ENCODE measurements around the gene PLXNB2.

PLXNB2 gene, protein sequence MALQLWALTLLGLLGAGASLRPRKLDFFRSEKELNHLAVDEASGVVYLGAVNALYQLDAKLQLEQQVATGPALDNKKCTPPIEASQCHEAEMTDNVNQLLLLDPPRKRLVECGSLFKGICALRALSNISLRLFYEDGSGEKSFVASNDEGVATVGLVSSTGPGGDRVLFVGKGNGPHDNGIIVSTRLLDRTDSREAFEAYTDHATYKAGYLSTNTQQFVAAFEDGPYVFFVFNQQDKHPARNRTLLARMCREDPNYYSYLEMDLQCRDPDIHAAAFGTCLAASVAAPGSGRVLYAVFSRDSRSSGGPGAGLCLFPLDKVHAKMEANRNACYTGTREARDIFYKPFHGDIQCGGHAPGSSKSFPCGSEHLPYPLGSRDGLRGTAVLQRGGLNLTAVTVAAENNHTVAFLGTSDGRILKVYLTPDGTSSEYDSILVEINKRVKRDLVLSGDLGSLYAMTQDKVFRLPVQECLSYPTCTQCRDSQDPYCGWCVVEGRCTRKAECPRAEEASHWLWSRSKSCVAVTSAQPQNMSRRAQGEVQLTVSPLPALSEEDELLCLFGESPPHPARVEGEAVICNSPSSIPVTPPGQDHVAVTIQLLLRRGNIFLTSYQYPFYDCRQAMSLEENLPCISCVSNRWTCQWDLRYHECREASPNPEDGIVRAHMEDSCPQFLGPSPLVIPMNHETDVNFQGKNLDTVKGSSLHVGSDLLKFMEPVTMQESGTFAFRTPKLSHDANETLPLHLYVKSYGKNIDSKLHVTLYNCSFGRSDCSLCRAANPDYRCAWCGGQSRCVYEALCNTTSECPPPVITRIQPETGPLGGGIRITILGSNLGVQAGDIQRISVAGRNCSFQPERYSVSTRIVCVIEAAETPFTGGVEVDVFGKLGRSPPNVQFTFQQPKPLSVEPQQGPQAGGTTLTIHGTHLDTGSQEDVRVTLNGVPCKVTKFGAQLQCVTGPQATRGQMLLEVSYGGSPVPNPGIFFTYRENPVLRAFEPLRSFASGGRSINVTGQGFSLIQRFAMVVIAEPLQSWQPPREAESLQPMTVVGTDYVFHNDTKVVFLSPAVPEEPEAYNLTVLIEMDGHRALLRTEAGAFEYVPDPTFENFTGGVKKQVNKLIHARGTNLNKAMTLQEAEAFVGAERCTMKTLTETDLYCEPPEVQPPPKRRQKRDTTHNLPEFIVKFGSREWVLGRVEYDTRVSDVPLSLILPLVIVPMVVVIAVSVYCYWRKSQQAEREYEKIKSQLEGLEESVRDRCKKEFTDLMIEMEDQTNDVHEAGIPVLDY (N-terminal part only)

DNA sequence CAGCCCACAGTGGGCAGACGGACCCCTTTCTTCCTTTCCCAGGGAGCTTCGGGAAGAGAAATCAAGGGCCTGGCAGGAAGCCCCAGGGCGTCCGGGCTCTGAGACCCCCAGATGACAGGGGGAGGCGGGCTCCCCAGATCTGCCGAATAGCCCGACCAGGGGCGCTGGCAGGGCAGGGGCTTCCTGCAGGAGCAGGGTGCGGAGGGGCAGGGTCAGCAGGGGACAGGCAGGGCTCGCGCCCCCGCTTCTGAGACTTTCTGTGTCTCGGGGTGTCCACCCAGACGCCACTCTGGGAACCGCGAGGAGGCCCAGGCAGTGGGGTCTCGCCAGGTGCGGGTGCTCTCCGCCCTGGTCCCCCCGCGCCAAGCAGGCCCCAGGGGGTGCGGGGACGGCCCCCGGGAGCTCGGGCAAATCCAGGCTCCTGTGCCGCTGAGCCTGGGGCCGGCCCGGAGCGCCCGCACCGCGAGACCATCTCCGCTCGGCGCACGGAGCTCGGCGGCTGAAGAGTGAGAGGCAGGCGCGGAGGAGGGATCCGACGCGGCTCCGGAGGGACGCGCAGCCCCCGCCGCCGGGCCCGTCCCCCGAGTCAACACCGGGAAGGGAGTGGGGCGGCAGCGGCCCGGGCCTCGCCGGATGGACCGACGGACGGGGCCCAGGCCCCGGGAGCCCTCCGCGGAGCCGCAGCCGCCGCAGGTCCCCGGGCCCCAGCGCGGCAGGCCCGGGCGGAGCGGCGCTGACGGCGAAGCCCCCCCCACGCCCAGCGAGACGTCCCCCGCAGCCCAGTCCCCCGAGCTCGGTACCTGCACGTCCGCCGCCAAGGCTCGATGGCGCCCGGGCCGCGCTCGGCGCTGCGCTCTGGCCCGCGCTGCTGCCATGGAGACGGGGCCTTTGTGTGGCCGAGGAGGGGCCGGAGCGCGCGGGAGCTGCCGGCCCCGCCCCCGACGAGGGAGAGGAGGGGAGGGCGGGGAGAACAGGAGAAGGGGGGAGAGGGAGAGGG, at the start of gene PLXNB2:
Gene PLXNB2 (minus strand): TSS at position 894 of the 997 bp plus-strand sequence. CDS start 17,062 bp downstream, outside the sequence.
- no peaks in the 10 kb centered on the region for H3K36me3 Mint-ChIP-seq (ENCODE audit: low read depth)
- peaks cover 14% of the 10 kb centered on the region for H3K27me3 Mint-ChIP-seq (ENCODE audit: low read depth)
- no peak within 1 kb of the TSS for H3K27ac Mint-ChIP-seq
- peak; percentile 23 for DNase-seq (ENCODE audit: low spot score)
- H3K4me1 Mint-ChIP-seq (ENCODE audit: low read depth), result peaks cover 9% of the 10 kb centered on the region
- H3K9me3 Mint-ChIP-seq, result no peaks in the 10 kb centered on the region
- H3K4me3 Mint-ChIP-seq, result no peak within 1 kb of the TSS

DNA sequence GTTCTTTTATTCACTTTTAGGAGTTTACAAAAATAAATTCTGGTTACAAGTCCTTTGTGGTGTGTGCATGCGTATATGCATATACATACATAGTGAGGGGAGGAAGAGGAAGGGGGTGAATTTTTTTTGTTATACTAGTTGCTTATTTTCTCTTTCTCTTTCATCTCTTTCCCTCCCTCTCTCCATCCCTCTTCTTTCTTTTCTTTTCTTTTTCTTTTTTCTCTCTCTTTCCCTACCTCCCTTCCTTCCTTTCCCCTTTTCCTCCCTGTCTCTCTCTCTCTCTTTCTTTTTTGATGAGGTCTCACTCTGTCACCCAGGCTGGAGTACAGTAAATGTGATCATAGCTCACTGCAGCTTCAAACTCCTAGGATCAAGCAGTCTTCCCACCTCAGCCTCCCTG, 49.8 kb upstream of the PLXNB2 start:
- no peak overlapping the region for H3K27ac Mint-ChIP-seq
- H3K4me1 Mint-ChIP-seq (ENCODE audit: low read depth), result peaks cover 20% of the 10 kb centered on the region
- DNase-seq (ENCODE audit: low spot score), result no peak
- H3K4me3 Mint-ChIP-seq, result no peak overlapping the region
- H3K36me3 Mint-ChIP-seq (ENCODE audit: low read depth), result peaks cover 22% of the 10 kb centered on the region
- no peaks in the 10 kb centered on the region for H3K9me3 Mint-ChIP-seq
- no peaks in the 10 kb centered on the region for H3K27me3 Mint-ChIP-seq (ENCODE audit: low read depth)

DNA sequence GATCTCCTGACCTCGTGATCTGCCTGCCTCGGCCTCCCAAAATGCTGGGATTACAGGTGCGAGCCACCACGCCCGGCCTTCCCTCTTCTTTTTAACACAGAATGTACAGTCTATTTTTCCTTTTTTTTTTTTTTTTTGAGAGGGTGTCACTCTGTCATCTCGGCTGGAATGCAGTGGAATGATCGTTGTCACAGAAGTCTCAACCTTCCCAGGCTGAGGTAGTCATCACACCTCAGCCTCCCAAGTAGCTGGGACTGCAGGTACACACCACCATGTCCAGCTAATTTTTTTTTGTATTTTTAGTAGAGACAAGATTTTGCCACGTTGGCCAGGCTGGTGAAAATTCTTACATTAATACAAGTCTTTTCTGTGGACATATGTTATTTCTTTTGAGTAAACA, 48.7 kb upstream of the PLXNB2 start:
- H3K4me3 Mint-ChIP-seq, result no peak overlapping the region
- peaks cover 18% of the 10 kb centered on the region for H3K36me3 Mint-ChIP-seq (ENCODE audit: low read depth)
- no peak for DNase-seq (ENCODE audit: low spot score)
- peaks cover 12% of the 10 kb centered on the region for H3K4me1 Mint-ChIP-seq (ENCODE audit: low read depth)
- no peaks in the 10 kb centered on the region for H3K27me3 Mint-ChIP-seq (ENCODE audit: low read depth)
- no peaks in the 10 kb centered on the region for H3K9me3 Mint-ChIP-seq
- no peak overlapping the region for H3K27ac Mint-ChIP-seq

DNA sequence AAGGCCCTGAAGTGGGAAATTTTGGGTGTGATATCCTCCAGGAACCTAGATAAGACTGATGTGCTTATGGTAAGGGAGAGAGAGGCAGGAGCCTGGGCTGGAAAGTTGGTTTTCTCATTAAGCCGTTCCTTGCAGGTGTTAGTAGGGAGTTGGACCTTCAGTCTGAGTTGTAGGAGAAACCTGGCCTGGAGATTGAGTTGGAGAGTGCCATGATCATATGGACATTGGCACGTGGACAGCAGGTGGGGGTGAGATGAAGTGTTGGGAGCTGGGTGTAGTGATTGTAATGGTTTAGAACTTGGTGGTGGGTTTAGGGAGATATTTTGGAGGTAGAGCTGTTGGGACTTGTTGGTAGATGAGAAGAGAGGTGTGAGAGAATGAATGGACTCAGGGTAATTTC, 40.6 kb upstream of the PLXNB2 start:
- peaks cover 4% of the 10 kb centered on the region for H3K36me3 Mint-ChIP-seq (ENCODE audit: low read depth)
- H3K27me3 Mint-ChIP-seq (ENCODE audit: low read depth), result no peaks in the 10 kb centered on the region
- DNase-seq (ENCODE audit: low spot score), result no peak
- no peak overlapping the region for H3K4me3 Mint-ChIP-seq
- H3K27ac Mint-ChIP-seq, result no peak overlapping the region
- H3K9me3 Mint-ChIP-seq, result no peaks in the 10 kb centered on the region
- no peaks in the 10 kb centered on the region for H3K4me1 Mint-ChIP-seq (ENCODE audit: low read depth)

DNA sequence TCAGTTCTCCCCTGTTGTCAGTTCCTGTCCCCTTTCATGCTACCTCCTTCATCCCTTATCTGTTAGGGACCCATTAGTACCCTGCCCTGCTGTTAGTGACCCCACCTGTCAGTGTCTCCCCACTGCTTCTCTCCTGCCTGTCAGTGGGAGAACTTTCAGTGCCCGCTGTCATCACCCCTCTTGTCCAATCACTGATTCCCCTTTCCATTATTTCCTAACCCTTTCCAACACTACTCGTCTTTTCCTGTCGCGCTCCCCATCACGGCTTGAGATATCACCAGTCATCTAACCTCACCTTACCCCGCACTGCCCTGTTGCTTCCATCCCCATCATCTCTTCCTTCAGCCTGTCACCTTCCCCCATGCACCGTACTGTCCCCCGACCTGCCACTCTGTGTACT, 39.7 kb upstream of the PLXNB2 start:
- Mint-ChIP-seq H3K27ac (no peak overlapping the region), H3K4me1 (ENCODE audit: low read depth) (peaks cover 4% of the 10 kb centered on the region), H3K36me3 (ENCODE audit: low read depth) (peaks cover under 1% of the 10 kb centered on the region), H3K27me3 (ENCODE audit: low read depth) (no peaks in the 10 kb centered on the region), H3K4me3 (no peak overlapping the region), H3K9me3 (no peaks in the 10 kb centered on the region)
- no peak for DNase-seq (ENCODE audit: low spot score)

DNA sequence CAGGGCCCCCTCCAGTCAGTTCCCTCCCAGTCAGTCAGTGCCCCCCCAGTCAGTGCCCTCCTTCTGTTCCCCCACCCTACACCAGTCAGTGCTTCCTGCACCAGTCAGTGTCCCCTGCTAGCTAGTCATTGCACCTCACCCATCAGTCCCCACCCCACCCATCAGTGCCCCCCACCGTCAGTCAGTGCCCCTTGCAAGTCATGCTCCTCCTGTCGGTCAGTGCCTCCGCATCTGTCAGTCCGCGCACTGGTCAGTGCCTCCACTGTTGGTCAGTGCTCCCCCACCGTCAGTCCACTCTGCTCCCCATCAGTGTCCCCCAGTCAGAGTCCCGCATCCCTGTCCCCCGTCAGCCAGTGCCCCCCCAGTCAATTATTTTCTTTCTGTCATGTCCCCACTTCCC, 39.0 kb upstream of the PLXNB2 start:
- Mint-ChIP-seq H3K27ac (no peak overlapping the region), H3K4me3 (no peak overlapping the region), H3K36me3 (ENCODE audit: low read depth) (no peaks in the 10 kb centered on the region), H3K9me3 (no peaks in the 10 kb centered on the region), H3K27me3 (ENCODE audit: low read depth) (no peaks in the 10 kb centered on the region), H3K4me1 (ENCODE audit: low read depth) (peaks cover 5% of the 10 kb centered on the region)
- DNase-seq (ENCODE audit: low spot score), result no peak

DNA sequence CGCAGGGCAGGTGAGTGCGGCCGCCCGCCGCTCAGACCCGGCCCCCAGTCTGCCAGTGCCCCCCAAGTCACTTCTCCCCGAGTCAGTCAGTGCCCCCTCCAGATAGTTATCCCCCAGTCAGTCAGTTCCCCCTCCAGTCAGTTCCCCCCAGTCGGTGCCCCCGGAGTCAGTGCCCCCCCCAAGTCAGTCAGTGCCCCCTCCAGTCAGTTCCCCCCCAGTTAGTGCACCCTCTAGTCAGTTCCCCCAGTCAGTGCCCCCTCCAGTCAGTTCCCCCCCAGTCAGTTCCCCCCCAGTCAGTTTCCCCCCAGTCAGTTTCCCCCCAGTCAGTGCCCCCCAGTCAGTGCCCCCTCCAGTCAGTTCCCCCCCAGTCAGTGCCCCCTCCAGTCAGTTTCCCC, 36.1 kb upstream of the PLXNB2 start:
- Mint-ChIP-seq H3K36me3 (ENCODE audit: low read depth) (no peaks in the 10 kb centered on the region), H3K9me3 (no peaks in the 10 kb centered on the region), H3K4me3 (peak overlapping the region; percentile 49), H3K27ac (no peak overlapping the region), H3K27me3 (ENCODE audit: low read depth) (no peaks in the 10 kb centered on the region), H3K4me1 (ENCODE audit: low read depth) (peaks cover 7% of the 10 kb centered on the region)
- no peak for DNase-seq (ENCODE audit: low spot score)

DNA sequence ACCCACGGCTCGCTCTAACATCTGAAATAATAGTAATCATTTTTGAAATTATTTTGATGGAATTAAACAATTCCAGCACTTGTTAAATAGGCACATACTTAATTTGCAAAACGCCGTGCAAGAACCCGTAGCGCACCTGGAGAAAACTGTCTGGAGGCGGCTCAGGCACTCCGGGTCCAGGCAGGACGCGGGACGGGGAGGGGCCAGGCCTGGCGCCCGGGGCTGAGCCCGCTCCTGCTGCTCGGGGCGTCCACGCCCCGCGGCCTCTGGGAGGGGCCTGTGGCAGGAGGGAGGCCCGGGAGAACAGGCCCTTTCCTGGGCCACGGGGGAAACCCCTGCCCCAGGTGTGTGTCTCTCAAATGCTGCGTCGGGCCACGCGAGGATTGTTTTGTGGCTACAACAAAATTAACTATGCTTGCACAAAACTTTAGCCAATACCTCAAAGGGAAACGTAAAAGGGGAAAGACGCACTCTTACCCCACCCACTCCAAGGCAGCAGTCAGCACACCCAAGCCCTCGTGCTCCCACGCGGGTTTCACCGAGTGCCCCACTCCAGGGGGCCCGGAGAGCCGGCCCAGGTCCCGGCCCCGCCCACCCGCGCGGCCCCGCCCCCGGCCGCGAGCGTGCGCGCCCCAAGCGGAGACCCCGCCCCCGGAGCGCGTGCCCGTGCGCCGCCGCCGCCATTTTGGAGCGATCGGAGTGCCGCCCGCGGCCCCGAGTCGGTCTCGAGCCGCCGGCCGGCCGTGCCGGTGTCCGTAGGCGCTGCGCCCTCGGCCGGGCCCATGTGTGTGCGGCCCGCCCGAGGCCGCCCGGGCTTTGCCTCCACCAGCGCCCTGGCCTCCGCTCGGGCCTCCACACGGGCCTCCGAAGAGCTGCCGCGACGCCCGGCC, 35.5 kb upstream of the PLXNB2 start, which contains the start of gene PPP6R2:
Gene PPP6R2 (plus strand): TSS at position 677 of the 890 bp plus-strand sequence. CDS start 50,582 bp downstream, outside the sequence.
- Mint-ChIP-seq H3K9me3 (no peaks in the 10 kb centered on the region), H3K27me3 (ENCODE audit: low read depth) (no peaks in the 10 kb centered on the region), H3K36me3 (ENCODE audit: low read depth) (no peaks in the 10 kb centered on the region), H3K4me3 (peak within 1 kb of the TSS; percentile 83), H3K27ac (peak within 1 kb of the TSS; percentile 87), H3K4me1 (ENCODE audit: low read depth) (peaks cover 7% of the 10 kb centered on the region)
- DNase-seq (ENCODE audit: low spot score), result peak; percentile 88

DNA sequence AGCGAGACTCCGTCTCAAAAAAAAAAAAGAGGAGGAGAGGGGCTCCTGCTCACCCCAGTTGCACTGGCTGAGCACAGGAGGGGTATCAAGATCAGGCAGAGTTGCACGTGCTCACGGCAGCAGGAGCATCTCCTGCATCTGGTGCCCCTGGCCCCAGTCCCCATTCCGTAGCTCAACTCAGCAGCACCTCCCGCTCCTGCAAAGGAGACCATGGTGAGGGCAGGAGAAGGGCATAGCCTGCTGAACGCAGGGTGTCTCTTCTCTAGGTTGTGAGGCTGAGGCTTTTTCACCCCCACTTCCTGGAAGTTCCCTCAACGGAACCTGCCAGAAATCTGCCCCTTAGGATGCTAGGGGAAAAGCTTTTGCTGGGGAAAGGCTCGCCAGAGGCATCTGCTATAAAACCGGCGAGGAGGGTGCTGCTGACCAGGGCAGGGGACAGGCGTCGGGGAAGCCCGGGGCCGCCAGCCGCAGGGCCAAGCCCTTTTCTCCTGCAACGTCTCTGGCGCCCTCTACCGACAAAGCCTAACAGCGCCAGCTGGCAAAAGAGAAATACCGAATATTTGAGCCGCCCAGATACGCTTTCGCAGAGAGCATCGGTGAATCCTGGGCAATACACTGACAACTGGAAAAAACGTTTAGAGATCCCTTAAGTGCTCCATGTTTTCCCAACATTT, 34.7 kb upstream of the PLXNB2 start:
- peak; percentile 84 for DNase-seq (ENCODE audit: low spot score)
- Mint-ChIP-seq H3K4me3 (peak overlapping the region; percentile 83), H3K4me1 (ENCODE audit: low read depth) (peaks cover 7% of the 10 kb centered on the region), H3K36me3 (ENCODE audit: low read depth) (no peaks in the 10 kb centered on the region), H3K9me3 (no peaks in the 10 kb centered on the region), H3K27me3 (ENCODE audit: low read depth) (no peaks in the 10 kb centered on the region), H3K27ac (peak overlapping the region; percentile 87)

DNA sequence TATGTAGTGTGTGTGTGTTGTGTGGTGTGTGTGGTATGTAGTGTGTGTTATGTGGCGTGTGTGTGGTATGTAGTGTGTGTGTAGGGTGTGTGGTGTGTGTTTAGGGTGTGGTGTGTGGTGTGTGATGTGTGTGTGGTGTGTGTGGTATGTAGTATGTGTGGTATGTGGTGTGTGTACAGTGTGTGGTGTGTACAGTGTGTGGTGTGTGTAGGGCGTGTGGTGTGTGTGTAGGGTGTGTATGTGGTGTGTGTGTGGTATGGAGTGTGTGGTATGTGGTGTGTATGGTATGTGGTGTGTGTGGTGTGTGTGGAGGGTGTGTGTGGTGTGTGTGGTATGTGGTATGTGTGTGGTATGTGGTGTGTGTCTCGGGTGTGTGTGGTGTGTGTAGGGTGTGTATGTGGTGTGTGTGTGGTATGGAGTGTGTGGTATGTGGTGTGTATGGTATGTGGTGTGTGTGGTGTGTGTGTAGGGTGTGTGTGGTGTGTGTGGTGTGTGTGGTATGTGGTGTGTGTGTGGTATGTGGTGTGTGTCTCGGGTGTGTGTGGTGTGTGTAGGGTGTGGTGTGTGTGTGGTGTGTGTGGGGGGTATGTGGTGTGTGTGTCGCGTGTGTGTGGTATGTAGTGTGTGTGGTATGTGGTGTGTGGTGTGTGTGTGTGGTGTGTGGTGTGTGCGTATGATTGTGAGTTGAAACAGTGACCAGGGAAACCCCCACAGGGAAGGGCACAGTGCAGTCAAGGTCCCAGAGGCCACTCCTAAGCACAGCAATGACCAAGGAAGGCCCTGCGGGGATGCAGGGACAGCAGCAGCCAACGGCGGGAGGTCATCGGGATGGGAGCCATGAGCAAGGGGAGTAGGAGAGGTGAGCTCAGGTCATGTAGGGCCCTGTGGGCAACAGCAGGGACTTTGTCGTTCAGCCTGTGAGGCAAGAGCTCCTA, 32.8 kb upstream of the PLXNB2 start:
- Mint-ChIP-seq H3K27me3 (ENCODE audit: low read depth) (no peaks in the 10 kb centered on the region), H3K4me3 (no peak overlapping the region), H3K36me3 (ENCODE audit: low read depth) (no peaks in the 10 kb centered on the region), H3K4me1 (ENCODE audit: low read depth) (peaks cover 7% of the 10 kb centered on the region), H3K27ac (no peak overlapping the region), H3K9me3 (no peaks in the 10 kb centered on the region)
- DNase-seq (ENCODE audit: low spot score), result no peak

Data from T-helper 2 cell treated with Interferon-gamma antibody and Interleukin-4, amounts not matched to agents 5 μg/mL and 100 μg/mL, for 36 hours (primary cell).